MCF 10A (cell line): Measurements from ENCODE around the gene ORM2. TPM values are rescaled to one million over a fixed set of nuclear protein-coding genes. Genes with fewer than 3 reads are reported as not detected.

Experiments
- BruUV-seq: library from RNA; stranded (reverse); fragments of 400-500 nt; replicated peaks from 2 replicates; lab custom pipeline; 2021; lab: Mats Ljungman, UMichigan
- CTCF ChIA-PET: fragments of 300-600 bp; sonication (Branson Sonifier 250); formaldehyde crosslinking; extraction: SDS; loops from one replicate; lab custom pipeline; 2021; ENCODE audit warnings: antibody characterized with exemption, inconsistent platforms; lab: Yijun Ruan, JAX
- POLR2A ChIA-PET: fragments of 300-600, 350-650 bp; sonication (Branson Sonifier 250); formaldehyde crosslinking; extraction: SDS; loops from one replicate; lab custom pipeline; 2020; ENCODE audit warnings: antibody characterized with exemption, inconsistent platforms; lab: Yijun Ruan, JAX
- DNase-seq: peaks from one replicate; pipeline ENCODE4 v3.0.0-alpha.2; 2018; ENCODE audit not compliant: unreplicated experiment
- H3K27ac Mint-ChIP-seq: one replicate; pipeline ENCODE4 v1.8.0; 2022; ENCODE audit warnings: mild to moderate bottlenecking, low read depth, mixed read lengths; ENCODE audit not compliant: unreplicated experiment
- H3K27me3 Mint-ChIP-seq: one replicate; pipeline ENCODE4 v1.8.0; 2022; ENCODE audit warnings: mixed read lengths; ENCODE audit not compliant: insufficient read depth, unreplicated experiment
- H3K36me3 Mint-ChIP-seq: one replicate; pipeline ENCODE4 v1.8.0; 2022; ENCODE audit warnings: mild to moderate bottlenecking, moderate library complexity, mixed read lengths; ENCODE audit not compliant: insufficient read depth, unreplicated experiment
- H3K4me1 Mint-ChIP-seq: one replicate; pipeline ENCODE4 v1.8.0; 2022; ENCODE audit warnings: mixed read lengths; ENCODE audit not compliant: insufficient read depth, unreplicated experiment
- H3K4me3 Mint-ChIP-seq: one replicate; pipeline ENCODE4 v1.8.0; 2022; ENCODE audit warnings: mild to moderate bottlenecking, moderate library complexity, mixed read lengths; ENCODE audit not compliant: unreplicated experiment
- H3K9me3 Mint-ChIP-seq: one replicate; pipeline ENCODE4 v1.8.0; 2022; ENCODE audit warnings: mixed read lengths; ENCODE audit not compliant: unreplicated experiment
- CTCF ChIP-seq: fragments of 200-600 bp; IDR thresholded peaks from one replicate; pipeline ENCODE4 v1.8.0; 2022; ENCODE audit warnings: antibody characterized with exemption, mild to moderate bottlenecking; ENCODE audit not compliant: unreplicated experiment
- intact Hi-C: fragments of 100-400 bp; cut with micrococcal nuclease; formaldehyde crosslinking; loops from 2 replicates; pipeline ENCODE4 v1.14.1; 2022
- total RNA-seq: library from RNA; stranded (reverse); gene quantifications from 2 replicates; pipeline ENCODE4 v1.2.3, GENCODE V29; 2022

Gene ORM2
- total RNA-seq, 1 experiment from 2014 or later, result not detected

- no peaks in the 10 kb centered on the region for H3K9me3 Mint-ChIP-seq
- H3K27ac Mint-ChIP-seq, result no peak overlapping the region
- intact Hi-C loops, result no loop called here
- H3K36me3 Mint-ChIP-seq, result no peaks in the 10 kb centered on the region
- TF ChIP-seq CTCF, result no peak
- CTCF ChIA-PET, result no interaction called here
- POLR2A ChIA-PET, result no interaction called here
- H3K27me3 Mint-ChIP-seq, result no peaks in the 10 kb centered on the region
- DNase-seq, result no peak
- no peak overlapping the region for H3K4me3 Mint-ChIP-seq
- no TSS peak for BruUV-seq
- no peaks in the 10 kb centered on the region for H3K4me1 Mint-ChIP-seq
Measured at GRCh38 chr9:114334490-114334889, 4.8 kb downstream of the ORM2 start.

GRCh38 chr9:114335745-114336144, 6.1 kb downstream of the ORM2 start:
- no peak for TF ChIP-seq CTCF

GRCh38 chr9:114336157-114336556, 6.5 kb downstream of the ORM2 start:
- TF ChIP-seq CTCF, result no peak
- CTCF ChIA-PET, result interaction anchor here (0.6 to 1.4 kb wide), 3 partner anchors 242 to 1827 kb away, joined by 3 to 4 read pairs (median 3); no protein-coding TSS in a partner anchor
- no TSS peak for BruUV-seq

More at GRCh38 chr9:114335745-114336144, 6.1 kb downstream of the ORM2 start:
- intact Hi-C loops, result no loop called here
- Mint-ChIP-seq H3K27me3 (no peaks in the 10 kb centered on the region), H3K9me3 (no peaks in the 10 kb centered on the region), H3K4me3 (no peak overlapping the region), H3K4me1 (no peaks in the 10 kb centered on the region), H3K27ac (no peak overlapping the region), H3K36me3 (peaks cover 1% of the 10 kb centered on the region)
- BruUV-seq, result no TSS peak
- DNase-seq, result no peak
- ChIA-PET CTCF (interaction anchor here (1.4 kb wide), 1 partner anchor 318 kb away, joined by 4 read pairs; no protein-coding TSS in a partner anchor), POLR2A (no interaction called here)

GRCh38 chr9:114336699-114337395, 7.2 kb downstream of the ORM2 start:
- BruUV-seq, result no TSS peak
- H3K4me3 Mint-ChIP-seq, result no peak overlapping the region
- no peak for DNase-seq
- H3K4me1 Mint-ChIP-seq, result no peaks in the 10 kb centered on the region
- no peak overlapping the region for H3K27ac Mint-ChIP-seq
- POLR2A ChIA-PET, result no interaction called here
- CTCF ChIA-PET, result interaction anchor here (0.6 to 4.4 kb wide), 4 partner anchors 70 to 1828 kb away, joined by 3 to 28 read pairs (median 4); no protein-coding TSS in a partner anchor
- H3K36me3 Mint-ChIP-seq, result peaks cover 9% of the 10 kb centered on the region
- intact Hi-C loops, result no loop called here
- no peaks in the 10 kb centered on the region for H3K27me3 Mint-ChIP-seq
- no peak for TF ChIP-seq CTCF
- H3K9me3 Mint-ChIP-seq, result no peaks in the 10 kb centered on the region

More at GRCh38 chr9:114336157-114336556, 6.5 kb downstream of the ORM2 start:
- no peak overlapping the region for H3K27ac Mint-ChIP-seq
- intact Hi-C loops, result no loop called here
- POLR2A ChIA-PET, result no interaction called here
- H3K27me3 Mint-ChIP-seq, result no peaks in the 10 kb centered on the region
- no peaks in the 10 kb centered on the region for H3K4me1 Mint-ChIP-seq
- peaks cover 5% of the 10 kb centered on the region for H3K36me3 Mint-ChIP-seq
- H3K4me3 Mint-ChIP-seq, result no peak overlapping the region
- H3K9me3 Mint-ChIP-seq, result no peaks in the 10 kb centered on the region
- no peak for DNase-seq
